HepG2 (cell line): ENCODE data around the gene LIM2. TPM values are rescaled to one million over a fixed set of nuclear protein-coding genes. Genes with fewer than 3 reads are reported as not detected.

Experiments used
- ASH2L ChIP-seq: fragments of 300-600, 200-600 bp; sonication (generic); IDR thresholded peaks from 2 replicates; pipeline ENCODE4 v1.7.0; 2017; ENCODE audit warnings: low read depth, mild to moderate bottlenecking, moderate library complexity, mixed read lengths, low read length; ENCODE audit not compliant: insufficient read length
- CBX2 ChIP-seq, 2 experiments: fragments of 200-600 bp in 1 of 2; sonication (generic); formaldehyde crosslinking in 1 of 2; IDR thresholded peaks; 2 replicates each; pipeline versions ENCODE4 v1.7.0 to v1.8.1; 2018 to 2022; ENCODE audit warnings: low read depth in 2 of 2, low read length in 1 of 2, mild to moderate bottlenecking in 1 of 2, missing genetic modification reagents in 1 of 2
- ERF ChIP-seq: IDR thresholded peaks from 2 replicates; pipeline ENCODE4 v1.6.1; 2018; ENCODE audit warnings: missing biosample characterization, missing genetic modification reagents
- EZH2 ChIP-seq: conservative IDR thresholded peaks from 2 replicates; pipeline ENCODE4 v1.6.1; 2012; ENCODE audit warnings: mild to moderate bottlenecking, low read depth, low read length, moderate library complexity
- KDM5B ChIP-seq: sonication (generic); formaldehyde crosslinking; IDR thresholded peaks from 2 replicates; pipeline ENCODE4 v1.4.0; 2020; ENCODE audit warnings: missing genetic modification reagents, mild to moderate bottlenecking, borderline replicate concordance
- MBNL3 ChIP-seq: fragments of 250-450 bp; sonication (Bioruptor Pico); conservative IDR thresholded peaks from 2 replicates; pipeline ENCODE4 v1.8.0; 2022; ENCODE audit warnings: mild to moderate bottlenecking, inconsistent platforms
- MTF2 ChIP-seq: sonication (generic); formaldehyde crosslinking; IDR thresholded peaks from 2 replicates; pipeline ENCODE4 v1.5.0; 2020; ENCODE audit warnings: missing genetic modification reagents, borderline replicate concordance
- NCOA1 ChIP-seq: sonication (generic); formaldehyde crosslinking; IDR thresholded peaks from 2 replicates; pipeline ENCODE4 v1.9.0; 2021; ENCODE audit warnings: missing genetic modification reagents
- NFYC ChIP-seq: IDR thresholded peaks from 2 replicates; pipeline ENCODE4 v1.6.1; 2016; ENCODE audit warnings: missing genetic modification reagents, missing compliant biosample characterization
- PRPF4 ChIP-seq: fragments of 200-400 bp; formaldehyde crosslinking; IDR thresholded peaks from 2 replicates; pipeline ENCODE4 v1.6.1; 2016; ENCODE audit warnings: low read length, low read depth; ENCODE audit not compliant: poor library complexity, severe bottlenecking
- RELA ChIP-seq: sonication (generic); formaldehyde crosslinking; IDR thresholded peaks from 2 replicates; pipeline ENCODE4 v1.4.0; 2020; ENCODE audit warnings: missing genetic modification reagents
- TAF15 ChIP-seq: fragments of 200-400 bp; formaldehyde crosslinking; IDR thresholded peaks from one replicate; pipeline ENCODE4 v1.6.1; 2018; ENCODE audit warnings: mild to moderate bottlenecking, low read depth, low read length; ENCODE audit not compliant: poor library complexity, severe bottlenecking
- ZFYVE20 ChIP-seq: sonication (generic); formaldehyde crosslinking; IDR thresholded peaks from 2 replicates; pipeline ENCODE4 v1.8.0; 2023; ENCODE audit warnings: low read depth, mild to moderate bottlenecking, moderate library complexity, missing genetic modification reagents, borderline replicate concordance
- ZIK1 ChIP-seq: sonication (generic); formaldehyde crosslinking; IDR thresholded peaks from 2 replicates; pipeline ENCODE4 v1.5.0; 2020; ENCODE audit warnings: mild to moderate bottlenecking, low read depth, missing genetic modification reagents, borderline replicate concordance
- ZNF160 ChIP-seq: sonication (generic); formaldehyde crosslinking; IDR thresholded peaks from 2 replicates; pipeline ENCODE4 v1.8.0; 2022; ENCODE audit warnings: mild to moderate bottlenecking, inconsistent platforms, missing genetic modification reagents
- ZNF282 ChIP-seq: fragments of 450-650 bp; IDR thresholded peaks from 2 replicates; pipeline ENCODE4 v1.6.1; 2018; ENCODE audit not compliant: partially characterized antibody
- ZNF546 ChIP-seq: sonication (generic); formaldehyde crosslinking; conservative IDR thresholded peaks from 2 replicates; pipeline ENCODE4 v1.8.1; 2023; ENCODE audit warnings: mild to moderate bottlenecking, missing genetic modification reagents
- polyA plus RNA-seq, 8 experiments: library from polyadenylated mRNA; depleted of rRNA in 3 of 8; stranded (reverse) in 7 of 8; unstranded in 1 of 8; fragments of >200 nt; fragmentation: Illumina TruSeq in 4 of 8; extraction: Trizol in 4 of 8; gene quantifications; 2 replicates each; pipeline versions ENCODE4 v1.2.1 to v1.2.3, GENCODE V29; 2011 to 2016; ENCODE audit warnings: low read depth in 4 of 8, missing spikeins in 1 of 8, mixed read lengths in 1 of 8; ENCODE audit not compliant: insufficient read depth in 1 of 8
- total RNA-seq, 5 experiments: library from RNA; depleted of rRNA; stranded (reverse); fragments of >200 nt; fragmentation: Illumina TruSeq; extraction: Trizol; gene quantifications; 2 replicates each; pipeline ENCODE4 v1.2.3, GENCODE V29; 2016; ENCODE audit warnings: low read depth in 1 of 5
- TF ChIP-seq, protein P1 (sequence below): sonication (generic); formaldehyde crosslinking; IDR thresholded peaks from 2 replicates; pipeline ENCODE4 v1.8.0; 2022; ENCODE audit warnings: missing genetic modification reagents, mild to moderate bottlenecking, moderate library complexity, borderline replicate concordance
- TF ChIP-seq, protein P2 (sequence below), 2 experiments: fragments of 450-650 bp in 1 of 2; sonication (generic) in 1 of 2; formaldehyde crosslinking in 1 of 2; IDR thresholded peaks; 2 replicates each; pipeline versions ENCODE4 v1.6.1 to v1.8.0; 2016 to 2022; ENCODE audit warnings: antibody characterized with exemption in 1 of 2, mild to moderate bottlenecking in 1 of 2, missing genetic modification reagents in 1 of 2

The LIM2 gene
- total and polyA plus RNA-seq, 2 of the 13 experiments (the other 11 are each of a cell fraction or from before 2014, with no cell fraction given) = 1.3 TPM; not detected in 1

- TF ChIP-seq CBX2 (IDR thresholded peaks at IDR 0.05; ENCODE audit: low read depth, low read length) (no peak), CBX2 (CRISPR knock-in tag; IDR thresholded peaks at IDR 0.05; ENCODE audit: low read depth) (no peak), TAF15 (no peak), ZIK1 (CRISPR knock-in tag) (no peak), RELA (CRISPR knock-in tag) (no peak), MBNL3 (no peak), NFYC (0 out of 2 replicates have a peak, but pooled peaks have one; percentile 13), MTF2 (CRISPR knock-in tag) (no peak), ZNF546 (no peak), KDM5B (CRISPR knock-in tag) (no peak), ZNF160 (CRISPR knock-in tag) (no peak), ZNF282 (no peak), NCOA1 (CRISPR knock-in tag) (0 out of 2 replicates have a peak, but pooled peaks have one; percentile 72), ERF (CRISPR knock-in tag) (no peak), ASH2L (no peak), EZH2 (no peak), PRPF4 (no peak), ZFYVE20 (CRISPR knock-in tag) (no peak)
- TF ChIP-seq, protein P1, sequence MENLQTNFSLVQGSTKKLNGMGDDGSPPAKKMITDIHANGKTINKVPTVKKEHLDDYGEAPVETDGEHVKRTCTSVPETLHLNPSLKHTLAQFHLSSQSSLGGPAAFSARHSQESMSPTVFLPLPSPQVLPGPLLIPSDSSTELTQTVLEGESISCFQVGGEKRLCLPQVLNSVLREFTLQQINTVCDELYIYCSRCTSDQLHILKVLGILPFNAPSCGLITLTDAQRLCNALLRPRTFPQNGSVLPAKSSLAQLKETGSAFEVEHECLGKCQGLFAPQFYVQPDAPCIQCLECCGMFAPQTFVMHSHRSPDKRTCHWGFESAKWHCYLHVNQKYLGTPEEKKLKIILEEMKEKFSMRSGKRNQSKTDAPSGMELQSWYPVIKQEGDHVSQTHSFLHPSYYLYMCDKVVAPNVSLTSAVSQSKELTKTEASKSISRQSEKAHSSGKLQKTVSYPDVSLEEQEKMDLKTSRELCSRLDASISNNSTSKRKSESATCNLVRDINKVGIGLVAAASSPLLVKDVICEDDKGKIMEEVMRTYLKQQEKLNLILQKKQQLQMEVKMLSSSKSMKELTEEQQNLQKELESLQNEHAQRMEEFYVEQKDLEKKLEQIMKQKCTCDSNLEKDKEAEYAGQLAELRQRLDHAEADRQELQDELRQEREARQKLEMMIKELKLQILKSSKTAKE (CRISPR knock-in tag) = peak; percentile 48; the same call in 1 of the 2 replicates
- TF ChIP-seq, protein P2, sequence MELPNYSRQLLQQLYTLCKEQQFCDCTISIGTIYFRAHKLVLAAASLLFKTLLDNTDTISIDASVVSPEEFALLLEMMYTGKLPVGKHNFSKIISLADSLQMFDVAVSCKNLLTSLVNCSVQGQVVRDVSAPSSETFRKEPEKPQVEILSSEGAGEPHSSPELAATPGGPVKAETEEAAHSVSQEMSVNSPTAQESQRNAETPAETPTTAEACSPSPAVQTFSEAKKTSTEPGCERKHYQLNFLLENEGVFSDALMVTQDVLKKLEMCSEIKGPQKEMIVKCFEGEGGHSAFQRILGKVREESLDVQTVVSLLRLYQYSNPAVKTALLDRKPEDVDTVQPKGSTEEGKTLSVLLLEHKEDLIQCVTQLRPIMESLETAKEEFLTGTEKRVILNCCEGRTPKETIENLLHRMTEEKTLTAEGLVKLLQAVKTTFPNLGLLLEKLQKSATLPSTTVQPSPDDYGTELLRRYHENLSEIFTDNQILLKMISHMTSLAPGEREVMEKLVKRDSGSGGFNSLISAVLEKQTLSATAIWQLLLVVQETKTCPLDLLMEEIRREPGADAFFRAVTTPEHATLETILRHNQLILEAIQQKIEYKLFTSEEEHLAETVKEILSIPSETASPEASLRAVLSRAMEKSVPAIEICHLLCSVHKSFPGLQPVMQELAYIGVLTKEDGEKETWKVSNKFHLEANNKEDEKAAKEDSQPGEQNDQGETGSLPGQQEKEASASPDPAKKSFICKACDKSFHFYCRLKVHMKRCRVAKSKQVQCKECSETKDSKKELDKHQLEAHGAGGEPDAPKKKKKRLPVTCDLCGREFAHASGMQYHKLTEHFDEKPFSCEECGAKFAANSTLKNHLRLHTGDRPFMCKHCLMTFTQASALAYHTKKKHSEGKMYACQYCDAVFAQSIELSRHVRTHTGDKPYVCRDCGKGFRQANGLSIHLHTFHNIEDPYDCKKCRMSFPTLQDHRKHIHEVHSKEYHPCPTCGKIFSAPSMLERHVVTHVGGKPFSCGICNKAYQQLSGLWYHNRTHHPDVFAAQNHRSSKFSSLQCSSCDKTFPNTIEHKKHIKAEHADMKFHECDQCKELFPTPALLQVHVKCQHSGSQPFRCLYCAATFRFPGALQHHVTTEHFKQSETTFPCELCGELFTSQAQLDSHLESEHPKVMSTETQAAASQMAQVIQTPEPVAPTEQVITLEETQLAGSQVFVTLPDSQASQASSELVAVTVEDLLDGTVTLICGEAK (IDR thresholded peaks at IDR 0.05) = no peak
- TF ChIP-seq, protein P2 (CRISPR knock-in tag; IDR thresholded peaks at IDR 0.05) = no peak; the same call in 1 of the 2 replicates
Measured at GRCh38 chr19:51354742-51355148, 33.0 kb downstream of the LIM2 start (continued).
